ENCODE measurements around the gene AFP. TPM values are rescaled to one million over a fixed set of nuclear protein-coding genes. Genes with fewer than 3 reads are reported as not detected.

The AFP gene
- total and polyA plus RNA-seq, 2 of the 8 experiments (the other 6 are each of a cell fraction or from before 2014, with no cell fraction given) = 6.1 to 10.4 TPM

Other genes with a start within 250 kb of the AFP start
- gene ANKRD17, start 177.4 kb upstream of the AFP start, total RNA-seq (2021; fragmentation: NEBNext Ultra II Directional; extraction: Animal tissue kit (Norgen Biotek cat#: 25700)) = 87.1 and 93.7 TPM in 2 replicates
- 28.7 and 42.4 TPM in 2 replicates for gene ANKRD17, start 177.4 kb upstream of the AFP start, polyA plus RNA-seq (2011; rRNA removed)
- not detected in 2 replicates for gene ALB, start 31.9 kb upstream of the AFP start, total RNA-seq (2021; fragmentation: NEBNext Ultra II Directional; extraction: Animal tissue kit (Norgen Biotek cat#: 25700))
- 0.12 and 0.13 TPM in 2 replicates for gene ALB, start 31.9 kb upstream of the AFP start, polyA plus RNA-seq (2011; rRNA removed)
- not detected in 2 replicates for gene AFM, start 45.5 kb downstream of the AFP start, total RNA-seq (2021; fragmentation: NEBNext Ultra II Directional; extraction: Animal tissue kit (Norgen Biotek cat#: 25700))
- gene AFM, start 45.5 kb downstream of the AFP start, polyA plus RNA-seq (2011; rRNA removed) = not detected in 2 replicates
- 0.28 and 0.44 TPM in 2 replicates for gene RASSF6, start 184.2 kb downstream of the AFP start, total RNA-seq (2021; fragmentation: NEBNext Ultra II Directional; extraction: Animal tissue kit (Norgen Biotek cat#: 25700))
- 0.02 and 0.03 TPM in 2 replicates for gene RASSF6, start 184.2 kb downstream of the AFP start, polyA plus RNA-seq (2011; rRNA removed)